Erythroblast (primary cell): ENCODE data around the gene PCYT1B.
A peak's percentile ranks its signal among the peaks of the same experiment; 100 is the strongest.
"Not testable (repeated sequence)": the region's sequence is repeated elsewhere in the genome, so short reads cannot be mapped to it uniquely, and the experiment has no call there.

Source experiments
- DNase-seq, 2 experiments: peaks; one replicate each; lab custom pipeline; 2025; lab: John Stamatoyannopoulos, UW
- GATA1 ChIP-seq: IDR thresholded peaks from 2 replicates; pipeline ENCODE4 v1.6.1; 2011; ENCODE audit warnings: low read depth, mild to moderate bottlenecking, control low read depth, low read length, moderate library complexity
- POLR2A ChIP-seq: IDR thresholded peaks from 2 replicates; pipeline ENCODE4 v1.6.1; 2011; ENCODE audit warnings: mild to moderate bottlenecking, low read length

The PCYT1B gene

GRCh38 chrX:24658421-24658820 is 11.3 kb upstream of the PCYT1B start:
- TF ChIP-seq POLR2A (no peak), GATA1 (no peak)
- DNase-seq: no peak

DNA sequence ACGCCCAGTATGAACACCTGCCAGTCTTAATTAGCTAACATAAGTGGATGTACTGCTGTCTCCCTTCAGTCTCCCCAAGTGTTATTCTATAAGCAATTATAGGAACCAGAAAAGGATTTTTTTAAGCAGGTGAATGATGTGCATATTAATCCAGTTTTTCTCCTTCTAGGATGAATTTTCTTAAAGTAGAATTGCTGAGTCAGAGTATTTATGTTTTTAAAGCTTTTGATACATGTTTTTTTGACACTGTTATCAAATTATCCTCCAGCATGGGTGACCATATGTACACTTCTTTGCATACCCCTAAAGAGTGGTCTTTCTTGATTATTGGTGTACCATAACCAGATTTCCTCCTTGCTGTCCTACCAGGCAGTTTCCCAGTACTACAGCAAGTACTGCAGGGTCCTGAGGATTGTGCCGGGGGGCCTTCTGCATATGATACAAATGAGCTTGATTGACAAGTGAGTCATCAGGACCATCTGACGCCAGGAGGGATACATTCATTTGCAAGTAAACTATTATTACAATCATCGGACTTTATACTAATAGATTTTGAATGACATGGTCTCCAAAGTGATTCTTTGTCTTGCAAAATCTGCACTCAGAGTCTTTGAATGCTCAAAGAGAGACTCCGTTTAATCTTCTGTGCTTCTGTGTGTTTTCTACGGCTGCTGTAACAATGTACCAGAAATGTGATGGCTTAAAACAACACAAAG is 10.7 kb upstream of the PCYT1B start:
- DNase-seq: no peak
- no peak for TF ChIP-seq GATA1
- no peak for TF ChIP-seq POLR2A

GRCh38 chrX:24655679-24656078 is 8.5 kb upstream of the PCYT1B start:
- not testable (repeated sequence) for DNase-seq

DNA sequence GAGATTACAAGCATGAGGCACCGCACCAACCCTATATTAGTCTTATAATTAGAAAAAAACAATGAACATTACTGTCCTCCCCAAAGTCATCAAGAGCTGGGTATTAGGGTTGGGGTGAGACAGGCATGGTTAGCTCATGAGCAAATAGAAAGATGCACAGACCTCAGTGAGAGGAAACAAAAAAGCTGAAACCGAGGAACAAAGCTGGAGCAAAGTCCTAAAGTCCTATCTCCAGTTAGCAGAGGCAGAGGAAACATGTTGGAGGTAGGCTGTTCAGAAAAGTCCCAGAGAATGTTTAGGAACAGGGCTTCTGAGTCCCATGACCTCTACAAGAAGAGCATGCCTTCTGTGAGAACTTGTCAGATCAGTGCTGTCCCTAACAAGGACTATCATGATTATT is 4.6 kb upstream of the PCYT1B start:
- DNase-seq: no peak
- TF ChIP-seq GATA1: no peak

DNA sequence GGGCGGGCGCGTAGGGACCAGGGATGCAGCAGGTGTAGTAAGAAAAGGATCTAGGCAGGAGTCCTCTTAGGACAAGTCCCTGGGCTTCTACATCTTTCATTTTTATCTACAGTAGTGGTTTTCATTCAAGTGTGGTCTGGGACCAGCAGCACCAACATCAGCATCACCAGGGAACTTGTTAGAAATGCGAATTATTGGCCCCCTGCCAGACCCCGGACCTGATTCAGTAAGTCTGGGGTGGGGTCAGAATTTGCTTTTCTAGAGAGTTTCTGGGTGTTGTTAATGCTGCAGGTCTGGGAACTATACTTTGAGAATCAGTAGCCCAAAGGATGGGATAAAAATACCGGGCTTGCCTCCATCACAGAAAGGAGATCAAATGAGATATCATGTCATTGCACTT is 1.3 kb upstream of the PCYT1B start:
- DNase-seq: peak; percentile 5 to 17
- TF ChIP-seq GATA1: no peak
- no peak for TF ChIP-seq POLR2A

- TF ChIP-seq POLR2A (no peak), GATA1 (no peak)
- DNase-seq: peak; percentile 41 to 62
Observed at GRCh38 chrX:24646745-24647182, 383 bp downstream of the PCYT1B start.

DNA sequence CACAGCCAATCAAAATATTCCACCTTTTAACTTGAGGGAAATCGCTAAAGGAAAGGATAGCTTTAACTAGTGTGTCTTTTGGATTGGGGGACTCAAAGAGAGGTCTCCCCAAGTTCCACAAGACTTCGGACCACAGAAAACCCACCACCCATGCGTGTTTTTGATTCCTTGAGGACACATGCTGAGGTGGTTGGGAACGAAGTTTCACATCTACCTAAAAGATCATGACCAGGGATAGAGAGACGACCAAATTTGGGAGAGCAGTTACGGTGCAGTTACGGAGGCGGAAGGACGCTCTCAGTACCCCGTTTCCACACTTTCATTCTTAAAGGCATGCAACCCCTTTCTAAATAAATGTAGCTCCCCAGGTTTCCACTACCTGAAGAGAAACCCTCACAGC is 1.1 kb downstream of the PCYT1B start:
- TF ChIP-seq POLR2A: no peak
- TF ChIP-seq GATA1: no peak
- peak; percentile 28 to 55 for DNase-seq

GRCh38 chrX:24643116-24643515 is 4.0 kb downstream of the PCYT1B start:
- TF ChIP-seq POLR2A (no peak), GATA1 (no peak)
- DNase-seq: peak; percentile 44 to 72

GRCh38 chrX:24629701-24630100 is 17.4 kb downstream of the PCYT1B start:
- no peak for DNase-seq
- TF ChIP-seq POLR2A: no peak
- TF ChIP-seq GATA1: no peak

DNA sequence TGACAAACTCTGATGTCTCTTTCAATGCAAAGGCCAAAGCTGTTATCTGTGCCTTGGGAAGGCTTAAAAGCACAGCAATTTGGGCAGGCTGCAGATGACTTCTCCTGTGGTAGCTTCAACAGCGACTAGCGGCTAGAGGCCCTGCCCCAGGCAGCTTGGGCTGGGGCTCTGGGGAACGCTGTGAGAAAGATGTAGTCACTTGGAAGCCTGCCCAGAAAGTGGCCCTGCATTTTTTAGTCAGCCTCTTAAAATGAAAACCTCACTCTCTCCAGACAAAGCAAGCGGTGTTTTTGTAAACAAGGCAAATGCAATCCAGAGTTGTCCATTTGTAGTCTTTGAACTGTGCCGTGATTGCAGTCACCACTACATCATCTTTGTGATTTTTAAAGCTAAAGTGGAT is 27.5 kb downstream of the PCYT1B start:
- DNase-seq: peak; percentile 8 to 30
- TF ChIP-seq GATA1 (no peak), POLR2A (no peak)

- no peak for DNase-seq
- TF ChIP-seq GATA1 (no peak), POLR2A (no peak)
Observed at GRCh38 chrX:24610516-24610915, 36.6 kb downstream of the PCYT1B start.

- TF ChIP-seq POLR2A (no peak), GATA1 (no peak)
- no peak for DNase-seq
Observed at GRCh38 chrX:24607616-24608015, 39.5 kb downstream of the PCYT1B start.

GRCh38 chrX:24605941-24606340 is 41.2 kb downstream of the PCYT1B start:
- not testable (repeated sequence) for DNase-seq

DNA sequence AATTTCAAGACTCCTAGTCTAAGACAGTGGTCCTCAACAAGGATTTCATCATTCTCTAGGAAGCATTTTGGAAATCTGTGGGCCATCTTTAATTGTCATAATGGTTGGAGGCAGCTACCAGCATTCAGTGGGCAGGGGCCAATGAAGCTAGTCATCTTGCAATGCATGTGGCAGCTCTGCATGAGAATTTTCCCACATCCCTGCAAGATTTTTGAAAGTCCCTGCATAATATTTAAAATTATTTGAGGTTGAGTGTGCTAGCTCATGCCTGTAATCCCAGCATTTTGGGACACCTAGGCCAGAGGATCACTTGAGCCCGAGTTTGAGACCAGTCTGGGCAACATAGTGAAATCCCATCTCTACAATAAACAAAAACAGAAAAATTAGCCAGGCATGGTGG is 44.0 kb downstream of the PCYT1B start:
- TF ChIP-seq GATA1 (no peak), POLR2A (no peak)
- DNase-seq: no peak

DNA sequence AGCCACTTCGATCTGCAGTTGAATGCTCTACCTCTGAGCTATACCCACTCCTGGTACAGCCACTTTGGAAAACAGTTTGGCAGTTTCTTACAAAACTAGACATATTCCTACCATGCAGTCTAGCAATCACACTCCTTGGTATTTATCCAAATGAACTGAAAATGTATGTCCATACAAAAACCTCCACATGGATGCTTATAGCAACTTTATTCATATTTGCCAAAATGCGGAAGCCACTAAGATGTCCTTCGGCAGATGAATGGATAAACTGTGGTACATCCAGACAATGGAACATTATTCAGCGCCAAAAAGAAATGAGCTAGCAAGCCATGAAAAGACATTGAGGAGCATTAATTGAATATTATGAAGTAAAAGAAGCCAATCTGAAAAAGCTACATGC is 45.3 kb downstream of the PCYT1B start:
- no peak for TF ChIP-seq POLR2A
- no peak for TF ChIP-seq GATA1
- no peak for DNase-seq
